ENCODE measurements around the gene SOCS3.
A peak's percentile ranks its signal among the peaks of the same experiment; 100 is the strongest.

- TF ChIP-seq POLR2A (IDR thresholded peaks at IDR 0.05; ENCODE audit: extremely low read depth, insufficient read length): no peak
- TF ChIP-seq, protein P1, sequence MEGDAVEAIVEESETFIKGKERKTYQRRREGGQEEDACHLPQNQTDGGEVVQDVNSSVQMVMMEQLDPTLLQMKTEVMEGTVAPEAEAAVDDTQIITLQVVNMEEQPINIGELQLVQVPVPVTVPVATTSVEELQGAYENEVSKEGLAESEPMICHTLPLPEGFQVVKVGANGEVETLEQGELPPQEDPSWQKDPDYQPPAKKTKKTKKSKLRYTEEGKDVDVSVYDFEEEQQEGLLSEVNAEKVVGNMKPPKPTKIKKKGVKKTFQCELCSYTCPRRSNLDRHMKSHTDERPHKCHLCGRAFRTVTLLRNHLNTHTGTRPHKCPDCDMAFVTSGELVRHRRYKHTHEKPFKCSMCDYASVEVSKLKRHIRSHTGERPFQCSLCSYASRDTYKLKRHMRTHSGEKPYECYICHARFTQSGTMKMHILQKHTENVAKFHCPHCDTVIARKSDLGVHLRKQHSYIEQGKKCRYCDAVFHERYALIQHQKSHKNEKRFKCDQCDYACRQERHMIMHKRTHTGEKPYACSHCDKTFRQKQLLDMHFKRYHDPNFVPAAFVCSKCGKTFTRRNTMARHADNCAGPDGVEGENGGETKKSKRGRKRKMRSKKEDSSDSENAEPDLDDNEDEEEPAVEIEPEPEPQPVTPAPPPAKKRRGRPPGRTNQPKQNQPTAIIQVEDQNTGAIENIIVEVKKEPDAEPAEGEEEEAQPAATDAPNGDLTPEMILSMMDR (IDR thresholded peaks at IDR 0.05; ENCODE audit: low read depth, low read length): peak; percentile 80
Observed at GRCh38 chr17:78360371-78361224, 721 bp upstream of the SOCS3 start.

Measured in NB4 (cell line).